Astrocyte of the cerebellum (primary cell): ENCODE measurements around the gene OLFM1.

Source experiments
- DNase-seq: peaks from one replicate; pipeline ENCODE4 v3.0.0-alpha.2; 2011; ENCODE audit warnings: low read depth
- H3K4me3 ChIP-seq: 2 replicates; pipeline ENCODE4 v1.5.1; 2011; ENCODE audit warnings: mild to moderate bottlenecking, low read depth, low read length, moderate library complexity
- CTCF ChIP-seq: IDR thresholded peaks from 2 replicates; pipeline ENCODE4 v1.5.1; 2012; ENCODE audit warnings: low read length, low read depth, moderate library complexity, mild to moderate bottlenecking; ENCODE audit errors: missing control alignments
- in situ Hi-C: cut with HindIII; loops from 2 replicates; pipeline ENCODE4 v1.10.0; 2017; ENCODE audit warnings: low sequenced_read_pairs

The OLFM1 gene

DNA sequence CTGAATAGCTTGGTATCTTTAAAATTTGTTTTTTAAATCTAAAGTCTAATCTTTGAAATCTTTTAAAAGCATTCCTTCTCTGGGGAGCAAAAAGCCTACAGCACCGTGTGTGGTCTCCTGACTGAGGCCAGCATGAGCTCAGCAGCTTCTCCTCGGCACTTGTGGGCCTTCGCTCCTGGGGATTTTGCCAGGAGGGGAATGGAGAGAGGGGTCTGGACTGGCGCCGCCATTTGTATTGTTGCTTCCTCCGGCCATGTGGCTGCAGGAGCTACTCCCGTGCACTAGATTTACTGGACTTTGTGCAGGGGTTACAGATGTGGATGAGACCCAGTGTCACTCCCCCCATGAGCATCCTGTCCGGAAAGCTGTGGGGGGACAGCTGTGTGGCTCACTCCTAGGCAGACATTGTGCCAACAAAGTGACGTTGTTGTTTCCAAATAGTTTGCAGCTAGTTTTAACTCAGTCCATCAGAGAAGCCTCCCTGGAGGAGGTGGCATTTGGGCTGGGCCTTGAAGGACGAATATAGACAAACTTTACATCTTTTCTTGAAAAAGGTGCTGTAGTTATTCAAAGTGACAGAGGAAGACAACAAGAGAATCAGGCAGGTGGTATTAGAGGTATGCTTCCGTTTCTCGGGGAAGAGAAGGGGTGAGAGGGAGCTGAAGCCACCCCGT, 6.6 kb downstream of the OLFM1 start:
- in situ Hi-C loops = loop anchor here (25.0 kb wide), 1 partner anchor 657 kb away; no protein-coding TSS in a partner anchor

GRCh38 chr9:135095470-135096407, 8.3 kb downstream of the OLFM1 start:
- no peak overlapping the region for H3K4me3 ChIP-seq
- no peak for TF ChIP-seq CTCF
- DNase-seq = no peak
- in situ Hi-C loops = loop anchor here (25.0 kb wide), 1 partner anchor 658 kb away; no protein-coding TSS in a partner anchor

More for the DNA sequence above, 6.6 kb downstream of the OLFM1 start:
- no peak for TF ChIP-seq CTCF
- no peak for DNase-seq
- H3K4me3 ChIP-seq = no peak overlapping the region

GRCh38 chr9:135096408-135096895, 9.0 kb downstream of the OLFM1 start:
- TF ChIP-seq CTCF = no peak
- DNase-seq = no peak
- in situ Hi-C loops = loop anchor here (25.0 kb wide), 1 partner anchor 659 kb away; no protein-coding TSS in a partner anchor
- no peak overlapping the region for H3K4me3 ChIP-seq

- no peak overlapping the region for H3K4me3 ChIP-seq
- in situ Hi-C loops = loop anchor here (25.0 kb wide), 1 partner anchor 661 kb away; no protein-coding TSS in a partner anchor
- no peak for DNase-seq
- TF ChIP-seq CTCF = no peak
These were observed 11.1 kb downstream of the OLFM1 start for GRCh38 chr9:135098400-135099105.

DNA sequence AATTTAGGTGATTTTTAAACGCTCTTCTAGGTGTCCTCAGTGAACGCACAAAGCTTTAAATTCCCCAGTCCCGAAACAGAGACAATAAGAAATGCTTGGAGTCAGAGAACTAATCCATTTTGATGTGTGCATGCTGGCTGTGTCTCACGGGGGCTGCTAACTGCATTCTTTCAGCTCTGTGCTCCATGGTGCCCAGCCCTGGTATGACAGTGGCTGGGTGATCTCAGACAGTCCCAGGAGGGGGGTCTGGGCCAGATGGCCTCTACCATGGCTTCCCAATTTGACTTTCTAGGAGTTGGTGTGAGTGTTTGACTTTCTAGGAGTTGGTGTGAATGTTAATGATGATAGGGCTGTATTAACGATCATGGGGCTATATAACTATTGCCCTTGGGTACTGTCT, 12.1 kb downstream of the OLFM1 start:
- TF ChIP-seq CTCF = no peak
- in situ Hi-C loops = loop anchor here (25.0 kb wide), 1 partner anchor 662 kb away; no protein-coding TSS in a partner anchor
- DNase-seq = no peak

DNA sequence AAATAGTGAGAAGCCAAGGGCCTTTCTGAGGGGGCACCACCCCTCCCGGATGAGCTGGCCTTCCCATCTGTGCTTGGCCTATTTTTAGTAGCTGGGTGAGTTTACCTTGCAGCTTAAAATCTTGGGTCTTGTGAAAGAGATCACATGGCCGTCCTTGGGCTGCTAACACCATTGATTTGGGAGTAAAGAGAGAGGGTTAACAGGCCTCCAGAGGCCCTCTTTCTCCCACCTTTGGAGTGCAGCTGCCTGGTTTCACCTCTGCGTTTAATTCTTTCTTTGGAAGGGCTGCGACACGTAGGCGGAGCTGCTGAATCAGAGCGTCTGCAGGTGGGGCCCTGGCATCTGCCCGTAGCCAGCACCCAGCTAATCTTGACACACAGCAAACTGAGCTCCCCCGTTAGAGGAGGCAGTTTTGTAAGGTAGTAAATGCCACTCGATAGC, 12.8 kb downstream of the OLFM1 start:
- H3K4me3 ChIP-seq = no peak overlapping the region
- DNase-seq = no peak
- in situ Hi-C loops = no loop called here
- no peak for TF ChIP-seq CTCF

More for the DNA sequence above, 12.1 kb downstream of the OLFM1 start:
- H3K4me3 ChIP-seq = no peak overlapping the region
